NCI-H510A (cell line): ENCODE results near the gene CAPNS1.
"Not testable (repeated sequence)": the region's sequence is repeated elsewhere in the genome, so short reads cannot be mapped to it uniquely, and the experiment has no call there.

Experiments
- DNase-seq: peaks from one replicate; lab custom pipeline; 2025; lab: John Stamatoyannopoulos, UW

CAPNS1 gene

DNA sequence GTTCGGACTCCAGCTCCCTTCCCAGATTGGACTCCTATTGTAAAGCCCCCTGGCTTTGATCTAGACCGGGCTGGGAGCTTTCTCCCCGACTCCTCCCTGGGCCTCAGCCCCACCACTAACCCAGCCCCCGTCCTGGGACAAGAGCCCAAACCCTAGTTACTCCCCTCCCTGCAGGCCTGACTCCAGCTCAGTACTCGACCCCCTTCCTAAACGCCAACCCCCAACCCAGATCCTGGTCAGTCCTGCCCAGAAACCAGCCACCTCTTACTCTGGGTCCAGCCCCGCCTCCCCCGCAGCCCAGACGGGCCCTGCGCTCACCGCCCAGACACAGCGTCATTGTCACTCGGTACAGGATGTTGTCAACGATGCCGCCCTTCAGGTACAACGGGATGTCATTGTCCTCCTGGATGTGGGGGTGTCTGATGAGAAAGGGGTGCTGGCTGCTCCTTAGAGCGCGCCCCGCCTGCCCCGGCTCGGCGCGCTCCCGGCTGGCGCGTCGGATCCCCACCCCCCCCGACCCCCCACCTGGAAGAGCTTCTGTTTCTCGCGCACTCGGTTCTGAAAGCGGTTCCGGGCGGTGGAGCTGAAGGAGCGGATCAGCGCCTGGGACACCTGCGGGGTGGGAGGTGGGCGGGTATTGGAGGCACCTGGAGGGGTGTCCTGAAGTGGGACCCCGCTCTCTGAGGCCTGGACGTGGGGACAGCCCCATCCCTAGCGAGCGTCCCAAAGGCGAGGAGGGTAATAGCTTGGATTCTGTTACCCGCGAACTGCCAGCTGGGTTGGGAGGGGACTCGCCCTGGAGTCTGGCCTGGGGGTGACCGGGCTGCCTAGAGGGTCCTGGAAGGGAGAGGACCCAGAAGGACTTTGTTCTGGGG is 11.5 kb downstream of the CAPNS1 start:
- no peak for DNase-seq

DNA sequence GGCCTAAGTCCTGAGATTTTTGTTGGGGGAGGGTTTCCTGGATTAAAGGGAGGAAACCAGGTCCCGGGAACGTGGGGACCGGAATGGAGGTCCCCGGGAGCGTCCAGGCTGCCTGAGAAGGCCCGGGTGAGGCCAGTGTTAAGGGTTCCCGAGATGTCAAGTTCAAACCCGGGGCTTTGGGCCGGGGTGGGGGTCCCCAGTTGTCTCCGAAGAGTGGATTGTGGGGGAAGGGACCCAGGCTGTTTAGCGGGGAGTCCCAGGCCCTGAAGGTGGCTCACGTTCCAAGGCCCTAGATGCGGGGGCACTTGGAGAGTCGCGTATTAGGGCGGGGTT is 12.1 kb downstream of the CAPNS1 start:
- DNase-seq = no peak

DNA sequence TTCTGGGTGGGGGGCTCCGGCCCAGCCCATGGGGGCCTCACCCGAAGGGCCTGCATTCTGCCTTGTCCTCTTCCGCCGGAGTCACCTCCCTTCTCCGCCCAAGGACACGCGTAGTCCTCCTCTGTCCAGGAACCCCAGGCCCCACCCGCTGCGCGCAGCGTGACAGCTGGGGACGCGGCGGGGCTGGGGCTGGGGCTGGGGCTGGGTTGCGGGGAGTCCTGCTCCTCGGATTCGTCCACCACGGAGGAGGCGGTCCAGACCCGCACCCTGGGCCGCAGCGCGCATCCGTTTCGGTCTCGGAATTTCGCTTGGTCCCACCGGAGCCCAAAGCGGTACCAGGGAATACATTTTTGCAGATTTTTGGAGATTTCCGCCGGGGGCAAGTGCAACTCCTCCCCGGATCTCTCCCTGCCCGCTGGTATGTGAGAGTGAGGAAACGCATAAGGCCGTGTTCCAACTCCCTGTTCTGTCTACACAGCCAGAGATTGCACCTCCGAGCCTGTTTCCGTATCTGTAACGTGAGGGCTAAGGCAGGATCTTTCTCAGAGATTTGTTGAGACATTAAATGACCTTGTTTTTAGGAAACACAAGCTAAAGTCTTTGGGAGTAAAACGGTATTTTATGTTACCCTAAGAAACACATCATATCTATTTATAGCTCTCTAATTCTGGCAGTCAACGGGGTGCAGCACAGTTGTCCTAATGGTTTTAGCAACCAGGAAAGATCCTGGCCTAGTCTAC is 12.7 kb downstream of the CAPNS1 start, which contains the start of gene COX7A1:
Gene COX7A1, minus strand, starts transcription at position 96 of the 740 bp plus-strand sequence. Its CDS starts 40 bp downstream, at position 56.
- DNase-seq = no peak

DNA sequence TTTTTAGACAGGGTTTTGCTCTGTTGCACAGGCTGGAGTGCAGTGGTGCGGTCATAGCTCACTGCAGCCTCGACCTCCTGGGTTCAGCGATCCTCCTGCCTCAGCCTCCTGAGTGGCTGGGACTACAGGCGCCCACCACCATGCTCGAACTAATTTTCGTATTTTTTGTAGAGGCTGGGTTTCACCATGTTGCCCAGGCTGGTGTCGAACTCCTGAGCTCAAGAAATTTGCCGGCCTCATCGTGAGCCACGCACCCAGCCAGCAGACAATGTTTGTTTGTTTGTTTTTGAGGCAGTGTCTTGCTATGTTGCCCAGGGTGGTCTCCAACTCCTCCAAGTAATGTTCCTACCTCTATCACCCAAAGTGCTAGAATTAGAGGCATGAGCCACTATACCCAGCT is 13.3 kb downstream of the CAPNS1 start:
- no peak for DNase-seq

DNA sequence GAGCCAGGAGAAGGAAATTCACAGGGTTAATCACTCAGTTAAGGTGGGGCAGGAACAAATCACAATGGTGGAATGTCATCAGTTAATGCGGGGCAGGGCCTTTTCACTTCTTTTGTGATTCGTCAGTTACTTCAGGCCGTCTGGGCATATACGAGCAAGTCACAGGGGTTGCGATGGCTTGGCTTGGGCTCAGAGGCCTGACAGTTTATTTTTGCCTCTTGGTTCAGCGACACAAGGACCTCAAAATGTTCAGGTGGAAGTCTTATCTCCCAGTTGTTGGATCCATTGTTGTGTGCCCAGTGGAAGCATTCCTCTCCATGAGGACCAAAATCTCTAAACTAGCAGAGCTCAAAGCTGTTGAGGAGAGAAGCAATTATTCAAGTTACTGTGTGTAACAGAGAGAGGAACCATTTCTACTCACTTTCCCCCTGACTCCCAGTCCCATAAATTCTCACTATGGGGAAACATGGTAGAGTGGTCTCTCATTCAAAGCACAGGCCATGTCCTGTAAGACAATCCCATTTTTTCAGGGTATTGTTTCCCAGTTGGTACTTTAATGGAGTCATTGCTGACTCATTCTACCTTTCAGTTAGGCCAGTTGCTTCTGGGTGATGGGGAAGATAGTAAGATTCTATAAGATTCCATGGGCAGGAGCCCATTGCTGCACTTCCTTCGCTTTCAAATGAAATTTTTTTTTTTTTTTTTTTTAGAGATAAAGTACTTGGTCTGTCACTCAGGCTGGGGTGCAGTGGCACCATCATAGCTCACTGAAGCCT is 21.1 kb downstream of the CAPNS1 start:
- no peak for DNase-seq

DNA sequence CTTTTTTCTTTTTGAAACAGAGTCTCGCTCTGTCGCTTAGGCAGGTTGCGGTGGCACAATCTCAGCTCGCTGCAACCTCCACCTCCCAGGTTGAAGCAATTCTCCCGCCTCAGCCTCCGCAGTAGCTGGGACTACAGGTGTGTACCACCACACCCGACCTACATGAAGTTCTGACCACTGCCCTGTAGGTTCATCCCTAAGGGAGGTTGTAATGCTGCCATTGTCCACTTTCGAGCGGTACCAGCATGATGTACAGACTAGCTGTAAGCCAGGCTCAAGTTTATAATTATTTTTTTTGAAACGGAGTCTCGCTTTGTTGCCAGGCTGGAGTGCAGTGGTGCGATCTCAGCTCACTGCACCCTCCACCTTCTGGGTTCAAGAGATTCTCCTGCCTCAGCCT is 23.9 kb downstream of the CAPNS1 start:
- no peak for DNase-seq

DNA sequence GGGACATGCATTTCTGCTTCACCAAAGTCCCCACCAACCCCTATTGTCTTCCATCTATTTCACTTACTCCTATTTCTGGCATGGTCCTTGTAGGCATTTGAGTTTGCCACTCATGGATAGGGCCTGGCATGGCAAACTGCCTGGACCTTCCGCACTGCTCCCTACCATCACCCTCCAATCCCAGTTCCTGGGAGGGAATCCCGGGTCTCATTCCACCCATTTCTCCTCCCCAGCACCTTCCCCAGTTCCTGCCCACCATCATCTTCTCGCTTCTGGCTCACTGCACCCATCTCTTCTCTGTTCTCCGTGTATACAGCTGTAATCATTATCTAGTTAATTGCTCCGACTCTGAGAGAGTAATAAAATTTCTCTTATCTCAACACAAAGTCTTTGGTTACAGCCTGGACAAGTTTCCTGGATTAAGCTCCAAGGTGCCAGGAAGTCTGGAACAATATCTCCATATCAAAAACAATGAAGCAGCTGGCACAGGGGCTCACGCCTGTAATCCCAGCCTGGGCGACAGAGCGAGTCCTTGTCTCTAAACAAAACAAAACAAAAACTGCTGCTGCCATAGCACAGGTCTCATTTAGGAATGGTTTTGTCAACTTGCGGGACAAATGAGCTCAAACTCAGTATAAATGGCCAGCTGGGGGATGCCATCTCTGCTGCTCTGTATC is 29.4 kb downstream of the CAPNS1 start:
- DNase-seq = no peak

DNA sequence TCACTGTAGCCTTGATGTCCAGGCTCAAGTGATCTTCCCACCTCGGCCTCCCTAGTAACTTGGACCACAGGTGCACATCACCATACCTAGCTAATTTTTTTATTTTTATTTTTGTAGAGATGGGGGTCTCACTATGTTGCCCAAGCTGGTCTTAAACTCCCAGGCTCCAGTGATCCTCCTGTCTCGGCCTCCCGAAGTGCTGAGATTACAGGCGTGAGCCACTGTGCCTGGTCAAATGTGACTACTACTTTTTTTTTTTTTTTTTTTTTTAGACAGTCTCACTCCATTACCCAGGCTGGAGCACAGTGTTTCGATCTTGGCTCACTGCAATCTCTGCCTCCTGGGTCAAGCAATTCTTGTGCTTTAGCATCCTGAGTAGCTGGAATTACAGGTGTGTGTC is 33.0 kb downstream of the CAPNS1 start:
- DNase-seq = no peak

DNA sequence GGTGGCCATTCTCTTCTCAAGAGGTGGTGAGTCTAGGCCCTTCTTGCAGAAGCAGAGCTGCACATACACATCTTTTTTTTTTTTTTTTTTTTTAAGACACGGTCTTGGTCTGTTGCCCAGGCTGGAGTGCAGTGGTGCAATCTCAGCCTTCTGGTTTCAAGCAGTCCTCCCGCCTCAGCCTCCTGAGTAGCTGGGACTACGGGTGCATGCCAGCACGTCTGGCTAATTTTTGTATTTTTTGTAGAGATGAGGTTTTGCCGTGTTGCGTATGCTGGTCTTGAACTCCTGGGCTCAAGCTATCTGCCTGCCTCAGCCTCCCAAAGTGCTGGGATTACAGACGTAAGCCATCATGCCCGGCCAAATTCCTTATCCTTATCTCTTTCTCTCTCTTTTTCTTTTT is 34.0 kb downstream of the CAPNS1 start:
- DNase-seq = not testable (repeated sequence)

DNA sequence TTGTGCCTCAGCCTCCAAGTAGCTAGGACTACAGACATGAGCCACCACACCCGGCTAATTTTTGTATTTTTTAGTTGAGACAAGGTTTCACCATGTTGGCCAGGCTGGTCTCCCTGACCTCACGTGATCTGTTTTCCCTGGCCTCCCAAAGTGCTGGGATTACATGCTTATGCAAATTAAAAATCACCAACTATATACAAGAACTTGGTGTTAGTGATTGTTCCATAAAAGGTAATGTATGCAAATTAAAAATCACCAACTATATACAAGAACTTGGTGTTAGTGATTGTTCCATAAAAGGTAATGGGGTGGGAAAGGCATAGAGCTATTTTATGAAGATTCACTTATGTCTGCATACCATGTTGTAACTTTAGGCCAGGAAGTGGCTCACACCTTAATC is 39.2 kb downstream of the CAPNS1 start:
- not testable (repeated sequence) for DNase-seq

DNA sequence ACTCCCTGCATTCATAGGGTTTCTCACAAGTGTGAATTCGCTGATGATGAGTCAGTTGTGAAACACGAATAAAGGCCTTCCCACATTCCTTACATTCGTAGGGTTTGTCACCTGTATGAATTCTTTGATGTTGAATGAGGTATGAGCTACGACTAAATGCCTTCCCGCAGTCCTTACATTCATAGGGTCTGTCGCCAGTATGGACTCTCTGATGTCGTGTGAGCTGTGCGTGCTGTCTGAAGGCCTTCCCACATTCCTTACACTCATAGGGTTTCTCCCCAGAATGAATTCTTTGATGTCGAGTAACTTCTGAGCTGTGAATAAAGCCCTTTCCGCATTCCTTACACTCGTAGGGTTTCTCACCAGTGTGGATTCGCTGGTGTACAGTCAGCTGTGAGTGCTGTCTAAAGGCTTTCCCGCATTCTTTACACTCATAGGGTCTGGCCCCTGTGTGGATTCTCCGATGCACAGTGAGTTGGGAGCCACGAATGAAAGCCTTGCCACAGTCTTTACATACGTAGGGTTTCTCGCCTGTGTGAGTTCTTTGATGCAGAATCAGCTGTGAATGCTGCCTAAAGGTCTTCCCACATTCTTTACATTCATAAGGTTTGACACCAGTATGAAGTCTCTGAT is 42.9 kb downstream of the CAPNS1 start:
- no peak for DNase-seq

DNA sequence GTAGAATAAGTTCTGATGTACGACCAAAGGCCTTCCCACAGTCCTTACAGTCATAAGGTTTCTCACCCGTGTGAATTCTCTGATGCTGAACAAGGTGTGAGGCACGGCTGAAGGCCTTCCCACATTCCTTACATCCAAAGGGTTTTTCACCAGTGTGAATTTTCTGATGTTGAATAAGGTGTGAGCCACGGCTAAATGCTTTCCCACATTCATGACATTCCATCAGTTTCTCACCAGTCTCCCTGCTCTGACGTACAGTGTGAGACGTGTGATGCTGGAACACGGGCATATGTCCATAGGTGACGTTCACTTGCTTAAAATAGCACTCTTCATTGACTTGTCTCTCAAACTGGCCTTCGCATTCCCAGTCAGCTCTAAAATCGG is 43.4 kb downstream of the CAPNS1 start:
- DNase-seq = no peak

DNA sequence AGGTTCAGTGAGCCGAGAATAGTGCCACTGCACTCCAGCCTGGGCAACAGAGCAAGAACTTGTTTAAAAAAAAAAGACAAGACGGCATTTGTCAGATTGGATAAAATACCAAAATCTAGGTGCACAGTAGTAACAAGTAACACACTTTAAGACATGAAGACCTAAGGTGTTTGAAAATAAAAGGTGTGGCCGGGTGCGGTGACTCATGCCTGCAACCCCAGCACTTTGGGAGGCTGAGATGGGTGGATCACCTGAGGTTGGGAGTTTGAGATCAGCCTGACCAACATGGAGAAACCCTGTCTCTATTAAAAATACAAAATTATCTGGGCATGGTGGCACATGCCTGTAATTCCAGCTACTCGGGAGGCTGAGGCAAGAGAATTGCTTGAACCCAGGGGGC is 46.9 kb downstream of the CAPNS1 start:
- DNase-seq = not testable (repeated sequence)

DNA sequence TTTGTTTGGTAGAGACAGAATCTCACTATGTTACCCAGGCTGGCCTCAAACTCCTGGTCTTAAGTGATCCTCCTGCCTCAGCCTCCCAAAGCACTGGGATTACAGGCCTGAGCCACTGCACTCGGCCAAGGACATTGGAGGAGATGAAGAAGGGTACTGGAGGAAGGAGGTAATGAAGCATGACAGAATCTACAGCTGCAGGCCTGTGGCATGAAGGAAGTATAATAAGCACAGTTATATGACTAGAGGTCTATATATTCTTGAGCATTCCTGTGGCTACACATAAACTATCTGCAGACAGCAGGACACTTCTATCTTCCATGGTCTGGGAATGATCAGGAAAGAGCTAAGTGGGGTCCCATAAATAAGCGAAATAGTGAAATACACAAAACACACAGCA is 56.4 kb downstream of the CAPNS1 start:
- DNase-seq = no peak

DNA sequence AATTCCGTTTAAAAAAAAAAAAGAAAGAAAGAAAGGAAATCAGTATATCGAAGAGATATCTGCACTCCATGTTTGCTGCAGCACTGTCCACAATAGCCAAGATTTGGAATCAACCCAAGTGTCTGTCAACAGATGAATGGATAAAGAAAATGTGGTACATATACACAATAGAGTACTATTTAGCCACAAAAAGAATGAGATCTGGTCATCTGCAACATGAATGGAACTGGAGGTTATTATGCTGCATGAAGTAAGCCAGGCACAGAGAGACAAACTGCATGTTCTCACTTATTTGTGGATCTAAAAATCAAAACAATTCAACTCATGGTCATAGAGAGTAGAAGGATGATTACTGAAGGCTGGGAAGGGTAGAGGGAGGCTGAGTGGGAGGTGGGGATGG is 58.3 kb downstream of the CAPNS1 start:
- no peak for DNase-seq
